OCI-LY7 (cell line): ENCODE measurements around the gene ZNF438.

ENCODE experiments used
- EZH2phosphoT487 ChIP-seq: fragments of 200-600 bp; sonication (generic); IDR thresholded peaks from 2 replicates; pipeline ENCODE4 v1.6.1; 2018; ENCODE audit warnings: low read depth, borderline replicate concordance, mild to moderate bottlenecking, mixed run types, antibody characterized with exemption, low read length, moderate library complexity, mixed read lengths
- TF ChIP-seq, protein P1 (sequence below): fragments of 200-600 bp; sonication (generic); conservative IDR thresholded peaks from 2 replicates; pipeline ENCODE4 v1.5.1; 2014; ENCODE audit warnings: mild to moderate bottlenecking, antibody characterized with exemption, low read length, moderate library complexity, mixed read lengths

DNA sequence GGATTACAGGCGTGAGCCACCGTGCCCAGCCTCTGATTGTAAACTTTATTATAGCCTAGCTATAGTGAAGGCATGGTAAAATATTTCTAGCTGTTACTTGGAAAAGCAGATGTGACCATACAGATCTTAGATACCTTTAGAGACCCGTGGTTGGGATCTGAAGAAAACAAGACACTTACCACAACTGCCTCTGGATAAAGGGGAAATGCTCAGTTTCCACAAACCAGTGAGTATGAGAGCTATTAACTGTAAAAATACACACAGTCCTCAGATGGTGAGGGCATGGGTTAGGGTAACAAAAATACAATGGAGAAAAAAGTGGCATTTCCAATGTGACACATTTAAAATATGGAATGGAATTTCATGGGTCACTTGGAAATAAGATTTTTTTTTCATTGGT, 63.0 kb downstream of the ZNF438 start:
- TF ChIP-seq, protein P1, sequence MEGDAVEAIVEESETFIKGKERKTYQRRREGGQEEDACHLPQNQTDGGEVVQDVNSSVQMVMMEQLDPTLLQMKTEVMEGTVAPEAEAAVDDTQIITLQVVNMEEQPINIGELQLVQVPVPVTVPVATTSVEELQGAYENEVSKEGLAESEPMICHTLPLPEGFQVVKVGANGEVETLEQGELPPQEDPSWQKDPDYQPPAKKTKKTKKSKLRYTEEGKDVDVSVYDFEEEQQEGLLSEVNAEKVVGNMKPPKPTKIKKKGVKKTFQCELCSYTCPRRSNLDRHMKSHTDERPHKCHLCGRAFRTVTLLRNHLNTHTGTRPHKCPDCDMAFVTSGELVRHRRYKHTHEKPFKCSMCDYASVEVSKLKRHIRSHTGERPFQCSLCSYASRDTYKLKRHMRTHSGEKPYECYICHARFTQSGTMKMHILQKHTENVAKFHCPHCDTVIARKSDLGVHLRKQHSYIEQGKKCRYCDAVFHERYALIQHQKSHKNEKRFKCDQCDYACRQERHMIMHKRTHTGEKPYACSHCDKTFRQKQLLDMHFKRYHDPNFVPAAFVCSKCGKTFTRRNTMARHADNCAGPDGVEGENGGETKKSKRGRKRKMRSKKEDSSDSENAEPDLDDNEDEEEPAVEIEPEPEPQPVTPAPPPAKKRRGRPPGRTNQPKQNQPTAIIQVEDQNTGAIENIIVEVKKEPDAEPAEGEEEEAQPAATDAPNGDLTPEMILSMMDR = no peak
- TF ChIP-seq EZH2phosphoT487 = no peak
